GM23338 (cell line): Measurements from ENCODE around the gene TGFB3. TPM values are rescaled to one million over a fixed set of nuclear protein-coding genes. Genes with fewer than 3 reads are reported as not detected.

ENCODE experiments used
- ATAC-seq: fragments of 200-7000 bp; cut with Tn5 transposase; 3 replicates; pipeline ENCODE4 v1.9.1; 2020
- DNase-seq: peaks from one replicate; pipeline ENCODE4 v3.0.0-alpha.2; 2015; ENCODE audit warnings: low spot score
- H2AFZ ChIP-seq: fragments of 200-600 bp; sonication (generic); 2 replicates; pipeline ENCODE4 v1.8.0; 2016; ENCODE audit warnings: antibody characterized with exemption, mild to moderate bottlenecking, moderate library complexity
- H3F3A ChIP-seq: fragments of 200-600 bp; sonication (generic); replicated peaks from 2 replicates; pipeline ENCODE4 v1.8.0; 2017; ENCODE audit warnings: antibody characterized with exemption, mixed run types, low read depth
- H3K27ac ChIP-seq: fragments of 200-600 bp; sonication (generic); 2 replicates; pipeline ENCODE4 v1.6.1; 2016; ENCODE audit warnings: low read depth
- H3K27me3 ChIP-seq: fragments of 200-600 bp; sonication (generic); 2 replicates; pipeline ENCODE4 v1.8.0; 2016; ENCODE audit warnings: mild to moderate bottlenecking, mixed run types, moderate library complexity; ENCODE audit not compliant: insufficient read depth
- H3K36me3 ChIP-seq: fragments of 200-600 bp; sonication (generic); 2 replicates; pipeline ENCODE4 v1.8.0; 2016; ENCODE audit warnings: mild to moderate bottlenecking; ENCODE audit not compliant: insufficient read depth
- H3K4me1 ChIP-seq: fragments of 200-600 bp; sonication (generic); 2 replicates; pipeline ENCODE4 v1.8.0; 2016; ENCODE audit warnings: mild to moderate bottlenecking, moderate library complexity; ENCODE audit not compliant: insufficient read depth
- H3K4me2 ChIP-seq: fragments of 200-600 bp; sonication (generic); 2 replicates; pipeline ENCODE4 v1.7.1; 2017; ENCODE audit warnings: mixed run types
- H3K4me3 ChIP-seq: fragments of 200-600 bp; sonication (generic); 2 replicates; pipeline ENCODE4 v1.6.1; 2016; ENCODE audit warnings: mixed run types
- H3K79me2 ChIP-seq: fragments of 200-600 bp; sonication (generic); replicated peaks from 2 replicates; pipeline ENCODE4 v1.8.0; 2017; ENCODE audit warnings: mild to moderate bottlenecking; ENCODE audit not compliant: insufficient read depth
- H3K9me2 ChIP-seq: fragments of 200-600 bp; sonication (generic); 2 replicates; pipeline ENCODE4 v1.8.0; 2017; ENCODE audit not compliant: insufficient read depth
- H4K20me1 ChIP-seq: fragments of 200-600 bp; sonication (generic); replicated peaks from 2 replicates; pipeline ENCODE4 v1.8.0; 2017; ENCODE audit warnings: mild to moderate bottlenecking; ENCODE audit not compliant: insufficient read depth
- H3K27ac Mint-ChIP-seq: 2 replicates; pipeline ENCODE4 v1.8.0; 2020; ENCODE audit warnings: inconsistent platforms, mild to moderate bottlenecking, moderate library complexity, mixed read lengths
- H3K27me3 Mint-ChIP-seq: 3 replicates; pipeline ENCODE4 v1.8.0; 2022; ENCODE audit warnings: low read depth, mild to moderate bottlenecking, moderate library complexity, mixed read lengths, inconsistent platforms; ENCODE audit not compliant: insufficient read depth, poor library complexity
- H3K36me3 Mint-ChIP-seq: 3 replicates; pipeline ENCODE4 v1.8.0; 2021; ENCODE audit warnings: low read depth, mild to moderate bottlenecking, inconsistent platforms, moderate library complexity, mixed read lengths
- H3K4me1 Mint-ChIP-seq: 3 replicates; pipeline ENCODE4 v1.8.0; 2020; ENCODE audit warnings: mild to moderate bottlenecking, inconsistent platforms, mixed read lengths
- H3K4me3 Mint-ChIP-seq: 3 replicates; pipeline ENCODE4 v1.8.0; 2021; ENCODE audit warnings: moderate library complexity, mild to moderate bottlenecking, inconsistent platforms, mixed read lengths
- H3K9me3 Mint-ChIP-seq: 3 replicates; pipeline ENCODE4 v1.8.0; 2020; ENCODE audit warnings: moderate library complexity, mild to moderate bottlenecking, inconsistent platforms, mixed read lengths
- EZH2 ChIP-seq: fragments of 200-600 bp; sonication (generic); IDR thresholded peaks from one replicate; pipeline ENCODE4 v1.8.0; 2017; ENCODE audit warnings: antibody characterized with exemption, mild to moderate bottlenecking, low read depth; ENCODE audit not compliant: unreplicated experiment
- EZH2phosphoT487 ChIP-seq: fragments of 200-600 bp; sonication (generic); IDR thresholded peaks from one replicate; pipeline ENCODE4 v1.8.1; 2018; ENCODE audit warnings: antibody characterized with exemption; ENCODE audit not compliant: unreplicated experiment
- JUNB ChIP-seq: IDR thresholded peaks from one replicate; pipeline ENCODE4 v1.6.1; 2016; ENCODE audit warnings: antibody characterized with exemption; ENCODE audit not compliant: unreplicated experiment
- POLR2AphosphoS5 ChIP-seq: IDR thresholded peaks from 2 replicates; pipeline ENCODE4 v1.6.1; 2016; ENCODE audit warnings: antibody characterized with exemption, low read depth
- STAT1 ChIP-seq: IDR thresholded peaks from one replicate; pipeline ENCODE4 v1.6.1; 2016; ENCODE audit warnings: antibody characterized with exemption; ENCODE audit not compliant: unreplicated experiment
- polyA plus RNA-seq: library from polyadenylated mRNA; unstranded; fragments of >200 nt; fragmentation: Nextera tagmentation; extraction: Ambion mirVana; gene quantifications from 2 replicates; pipeline ENCODE4 v1.2.1, GENCODE V29; 2016
- total RNA-seq: library from RNA; depleted of rRNA; stranded (reverse); fragments of >200 nt; shearing (Covaris generic); gene quantifications from 2 replicates; pipeline ENCODE4 v1.2.3, GENCODE V29; 2014
- TF ChIP-seq, protein P1 (sequence below): IDR thresholded peaks from one replicate; pipeline ENCODE4 v1.6.1; 2018; ENCODE audit warnings: antibody characterized with exemption; ENCODE audit not compliant: unreplicated experiment
- TF ChIP-seq, protein P2 (sequence below), 2 experiments: fragments of 200-600 bp in 1 of 2; sonication (generic) in 1 of 2; conservative IDR thresholded peaks; 2 replicates each; pipeline versions ENCODE4 v1.5.1 to v1.6.1; 2016 to 2017; ENCODE audit warnings: antibody characterized with exemption in 2 of 2, low read depth in 2 of 2, mild to moderate bottlenecking in 2 of 2, moderate library complexity in 1 of 2
- TF ChIP-seq, protein P3 (sequence below): fragments of 250-450 bp; sonication (Bioruptor Pico); IDR thresholded peaks from 2 replicates; pipeline ENCODE4 v1.5.0; 2020; ENCODE audit warnings: mild to moderate bottlenecking, moderate library complexity

TGFB3 gene
- total and polyA plus RNA-seq, 2 experiments from 2014 or later = 0.17 to 0.87 TPM

DNA sequence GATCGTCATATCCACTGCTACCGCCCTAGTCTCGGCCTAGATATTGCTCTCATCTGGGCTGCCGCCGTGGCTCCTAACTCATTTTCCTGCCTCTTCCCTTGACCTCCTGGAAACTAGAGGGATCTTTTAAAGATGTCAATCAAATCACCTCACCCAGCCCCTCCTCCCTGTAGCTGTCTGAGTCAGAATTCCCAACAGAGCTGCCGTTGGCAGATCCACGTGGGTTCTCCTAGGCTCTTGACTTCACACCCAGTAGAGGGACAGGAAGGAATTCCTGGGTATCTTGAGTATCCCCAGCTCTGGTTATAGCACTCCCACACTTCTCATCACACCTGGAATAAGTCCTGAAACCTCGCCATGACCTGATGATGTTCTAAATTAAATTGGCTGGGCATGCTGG lies 11.9 kb downstream of the TGFB3 start:
- Histone ChIP-seq H3K79me2 (no peaks in the 10 kb centered on the region), H4K20me1 (no peaks in the 10 kb centered on the region), H3K4me2 (no peak overlapping the region), H3K9me2 (no peaks in the 10 kb centered on the region), H2AFZ (no peak overlapping the region), H3F3A (no peaks in the 10 kb centered on the region), H3K36me3 (no peaks in the 10 kb centered on the region), H3K27me3 (no peaks in the 10 kb centered on the region), H3K27ac (no peak overlapping the region), H3K4me3 (no peak overlapping the region), H3K4me1 (peaks cover 10% of the 10 kb centered on the region)
- ATAC-seq = no peak
- no peak overlapping the region for H3K4me3 Mint-ChIP-seq
- peaks cover 3% of the 10 kb centered on the region for H3K27me3 Mint-ChIP-seq
- DNase-seq = no peak
- TF ChIP-seq, protein P1, sequence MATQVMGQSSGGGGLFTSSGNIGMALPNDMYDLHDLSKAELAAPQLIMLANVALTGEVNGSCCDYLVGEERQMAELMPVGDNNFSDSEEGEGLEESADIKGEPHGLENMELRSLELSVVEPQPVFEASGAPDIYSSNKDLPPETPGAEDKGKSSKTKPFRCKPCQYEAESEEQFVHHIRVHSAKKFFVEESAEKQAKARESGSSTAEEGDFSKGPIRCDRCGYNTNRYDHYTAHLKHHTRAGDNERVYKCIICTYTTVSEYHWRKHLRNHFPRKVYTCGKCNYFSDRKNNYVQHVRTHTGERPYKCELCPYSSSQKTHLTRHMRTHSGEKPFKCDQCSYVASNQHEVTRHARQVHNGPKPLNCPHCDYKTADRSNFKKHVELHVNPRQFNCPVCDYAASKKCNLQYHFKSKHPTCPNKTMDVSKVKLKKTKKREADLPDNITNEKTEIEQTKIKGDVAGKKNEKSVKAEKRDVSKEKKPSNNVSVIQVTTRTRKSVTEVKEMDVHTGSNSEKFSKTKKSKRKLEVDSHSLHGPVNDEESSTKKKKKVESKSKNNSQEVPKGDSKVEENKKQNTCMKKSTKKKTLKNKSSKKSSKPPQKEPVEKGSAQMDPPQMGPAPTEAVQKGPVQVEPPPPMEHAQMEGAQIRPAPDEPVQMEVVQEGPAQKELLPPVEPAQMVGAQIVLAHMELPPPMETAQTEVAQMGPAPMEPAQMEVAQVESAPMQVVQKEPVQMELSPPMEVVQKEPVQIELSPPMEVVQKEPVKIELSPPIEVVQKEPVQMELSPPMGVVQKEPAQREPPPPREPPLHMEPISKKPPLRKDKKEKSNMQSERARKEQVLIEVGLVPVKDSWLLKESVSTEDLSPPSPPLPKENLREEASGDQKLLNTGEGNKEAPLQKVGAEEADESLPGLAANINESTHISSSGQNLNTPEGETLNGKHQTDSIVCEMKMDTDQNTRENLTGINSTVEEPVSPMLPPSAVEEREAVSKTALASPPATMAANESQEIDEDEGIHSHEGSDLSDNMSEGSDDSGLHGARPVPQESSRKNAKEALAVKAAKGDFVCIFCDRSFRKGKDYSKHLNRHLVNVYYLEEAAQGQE = no peak
- TF ChIP-seq EZH2 = no peak
- TF ChIP-seq, protein P2, sequence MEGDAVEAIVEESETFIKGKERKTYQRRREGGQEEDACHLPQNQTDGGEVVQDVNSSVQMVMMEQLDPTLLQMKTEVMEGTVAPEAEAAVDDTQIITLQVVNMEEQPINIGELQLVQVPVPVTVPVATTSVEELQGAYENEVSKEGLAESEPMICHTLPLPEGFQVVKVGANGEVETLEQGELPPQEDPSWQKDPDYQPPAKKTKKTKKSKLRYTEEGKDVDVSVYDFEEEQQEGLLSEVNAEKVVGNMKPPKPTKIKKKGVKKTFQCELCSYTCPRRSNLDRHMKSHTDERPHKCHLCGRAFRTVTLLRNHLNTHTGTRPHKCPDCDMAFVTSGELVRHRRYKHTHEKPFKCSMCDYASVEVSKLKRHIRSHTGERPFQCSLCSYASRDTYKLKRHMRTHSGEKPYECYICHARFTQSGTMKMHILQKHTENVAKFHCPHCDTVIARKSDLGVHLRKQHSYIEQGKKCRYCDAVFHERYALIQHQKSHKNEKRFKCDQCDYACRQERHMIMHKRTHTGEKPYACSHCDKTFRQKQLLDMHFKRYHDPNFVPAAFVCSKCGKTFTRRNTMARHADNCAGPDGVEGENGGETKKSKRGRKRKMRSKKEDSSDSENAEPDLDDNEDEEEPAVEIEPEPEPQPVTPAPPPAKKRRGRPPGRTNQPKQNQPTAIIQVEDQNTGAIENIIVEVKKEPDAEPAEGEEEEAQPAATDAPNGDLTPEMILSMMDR (conservative IDR thresholded peaks at IDR 0.05; ENCODE audit: low read depth in 2 of 2) = no peak
- TF ChIP-seq STAT1 = no peak
- TF ChIP-seq JUNB = no peak
- H3K27ac Mint-ChIP-seq = no peak overlapping the region
- no peaks in the 10 kb centered on the region for H3K9me3 Mint-ChIP-seq
- H3K4me1 Mint-ChIP-seq = peaks cover 17% of the 10 kb centered on the region
- no peaks in the 10 kb centered on the region for H3K36me3 Mint-ChIP-seq

DNA sequence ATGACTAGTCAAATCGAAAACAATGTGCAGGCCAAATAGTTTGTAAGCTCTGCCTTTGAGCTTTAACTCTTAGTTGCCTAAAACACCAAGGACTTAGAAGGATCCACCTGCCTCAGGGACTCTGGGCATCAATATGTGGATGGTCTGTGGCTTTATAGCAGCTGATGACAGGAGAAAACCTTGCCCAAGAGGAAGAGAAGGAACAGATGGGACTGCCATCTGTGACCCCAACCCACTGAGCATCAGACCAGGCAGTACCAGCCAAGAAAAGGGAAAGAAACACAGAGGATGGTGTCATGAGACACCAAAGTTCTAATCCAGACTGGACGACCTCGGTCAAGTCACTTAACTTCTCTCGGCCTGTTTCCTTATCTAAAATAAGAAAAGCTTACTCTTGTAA lies 12.7 kb downstream of the TGFB3 start:
- no peak overlapping the region for H3K4me3 Mint-ChIP-seq
- Histone ChIP-seq H3K9me2 (no peaks in the 10 kb centered on the region), H4K20me1 (no peaks in the 10 kb centered on the region), H3K4me1 (peaks cover 10% of the 10 kb centered on the region), H3K27me3 (no peaks in the 10 kb centered on the region), H3K4me2 (no peak overlapping the region), H3F3A (no peaks in the 10 kb centered on the region), H3K36me3 (no peaks in the 10 kb centered on the region), H3K4me3 (no peak overlapping the region), H3K79me2 (no peaks in the 10 kb centered on the region), H3K27ac (no peak overlapping the region), H2AFZ (no peak overlapping the region)
- ATAC-seq (no peak), DNase-seq (no peak)
- peaks cover 3% of the 10 kb centered on the region for H3K27me3 Mint-ChIP-seq
- H3K9me3 Mint-ChIP-seq = no peaks in the 10 kb centered on the region
- H3K36me3 Mint-ChIP-seq = no peaks in the 10 kb centered on the region
- H3K27ac Mint-ChIP-seq = no peak overlapping the region
- H3K4me1 Mint-ChIP-seq = peaks cover 17% of the 10 kb centered on the region
- TF ChIP-seq STAT1 = no peak
- TF ChIP-seq, protein P3, sequence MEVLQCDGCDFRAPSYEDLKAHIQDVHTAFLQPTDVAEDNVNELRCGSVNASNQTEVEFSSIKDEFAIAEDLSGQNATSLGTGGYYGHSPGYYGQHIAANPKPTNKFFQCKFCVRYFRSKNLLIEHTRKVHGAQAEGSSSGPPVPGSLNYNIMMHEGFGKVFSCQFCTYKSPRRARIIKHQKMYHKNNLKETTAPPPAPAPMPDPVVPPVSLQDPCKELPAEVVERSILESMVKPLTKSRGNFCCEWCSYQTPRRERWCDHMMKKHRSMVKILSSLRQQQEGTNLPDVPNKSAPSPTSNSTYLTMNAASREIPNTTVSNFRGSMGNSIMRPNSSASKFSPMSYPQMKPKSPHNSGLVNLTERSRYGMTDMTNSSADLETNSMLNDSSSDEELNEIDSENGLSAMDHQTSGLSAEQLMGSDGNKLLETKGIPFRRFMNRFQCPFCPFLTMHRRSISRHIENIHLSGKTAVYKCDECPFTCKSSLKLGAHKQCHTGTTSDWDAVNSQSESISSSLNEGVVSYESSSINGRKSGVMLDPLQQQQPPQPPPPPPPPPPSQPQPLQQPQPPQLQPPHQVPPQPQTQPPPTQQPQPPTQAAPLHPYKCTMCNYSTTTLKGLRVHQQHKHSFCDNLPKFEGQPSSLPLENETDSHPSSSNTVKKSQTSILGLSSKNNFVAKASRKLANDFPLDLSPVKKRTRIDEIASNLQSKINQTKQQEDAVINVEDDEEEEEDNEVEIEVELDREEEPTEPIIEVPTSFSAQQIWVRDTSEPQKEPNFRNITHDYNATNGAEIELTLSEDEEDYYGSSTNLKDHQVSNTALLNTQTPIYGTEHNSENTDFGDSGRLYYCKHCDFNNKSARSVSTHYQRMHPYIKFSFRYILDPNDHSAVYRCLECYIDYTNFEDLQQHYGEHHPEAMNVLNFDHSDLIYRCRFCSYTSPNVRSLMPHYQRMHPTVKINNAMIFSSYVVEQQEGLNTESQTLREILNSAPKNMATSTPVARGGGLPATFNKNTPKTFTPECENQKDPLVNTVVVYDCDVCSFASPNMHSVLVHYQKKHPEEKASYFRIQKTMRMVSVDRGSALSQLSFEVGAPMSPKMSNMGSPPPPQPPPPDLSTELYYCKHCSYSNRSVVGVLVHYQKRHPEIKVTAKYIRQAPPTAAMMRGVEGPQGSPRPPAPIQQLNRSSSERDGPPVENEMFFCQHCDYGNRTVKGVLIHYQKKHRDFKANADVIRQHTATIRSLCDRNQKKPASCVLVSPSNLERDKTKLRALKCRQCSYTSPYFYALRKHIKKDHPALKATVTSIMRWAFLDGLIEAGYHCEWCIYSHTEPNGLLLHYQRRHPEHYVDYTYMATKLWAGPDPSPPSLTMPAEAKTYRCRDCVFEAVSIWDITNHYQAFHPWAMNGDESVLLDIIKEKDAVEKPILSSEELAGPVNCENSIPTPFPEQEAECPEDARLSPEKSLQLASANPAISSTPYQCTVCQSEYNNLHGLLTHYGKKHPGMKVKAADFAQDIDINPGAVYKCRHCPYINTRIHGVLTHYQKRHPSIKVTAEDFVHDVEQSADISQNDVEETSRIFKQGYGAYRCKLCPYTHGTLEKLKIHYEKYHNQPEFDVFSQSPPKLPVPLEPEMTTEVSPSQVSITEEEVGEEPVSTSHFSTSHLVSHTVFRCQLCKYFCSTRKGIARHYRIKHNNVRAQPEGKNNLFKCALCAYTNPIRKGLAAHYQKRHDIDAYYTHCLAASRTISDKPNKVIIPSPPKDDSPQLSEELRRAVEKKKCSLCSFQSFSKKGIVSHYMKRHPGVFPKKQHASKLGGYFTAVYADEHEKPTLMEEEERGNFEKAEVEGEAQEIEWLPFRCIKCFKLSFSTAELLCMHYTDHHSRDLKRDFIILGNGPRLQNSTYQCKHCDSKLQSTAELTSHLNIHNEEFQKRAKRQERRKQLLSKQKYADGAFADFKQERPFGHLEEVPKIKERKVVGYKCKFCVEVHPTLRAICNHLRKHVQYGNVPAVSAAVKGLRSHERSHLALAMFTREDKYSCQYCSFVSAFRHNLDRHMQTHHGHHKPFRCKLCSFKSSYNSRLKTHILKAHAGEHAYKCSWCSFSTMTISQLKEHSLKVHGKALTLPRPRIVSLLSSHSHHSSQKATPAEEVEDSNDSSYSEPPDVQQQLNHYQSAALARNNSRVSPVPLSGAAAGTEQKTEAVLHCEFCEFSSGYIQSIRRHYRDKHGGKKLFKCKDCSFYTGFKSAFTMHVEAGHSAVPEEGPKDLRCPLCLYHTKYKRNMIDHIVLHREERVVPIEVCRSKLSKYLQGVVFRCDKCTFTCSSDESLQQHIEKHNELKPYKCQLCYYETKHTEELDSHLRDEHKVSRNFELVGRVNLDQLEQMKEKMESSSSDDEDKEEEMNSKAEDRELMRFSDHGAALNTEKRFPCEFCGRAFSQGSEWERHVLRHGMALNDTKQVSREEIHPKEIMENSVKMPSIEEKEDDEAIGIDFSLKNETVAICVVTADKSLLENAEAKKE (CRISPR knock-in tag) = no peak
- no peak for TF ChIP-seq JUNB
- TF ChIP-seq, protein P2 (conservative IDR thresholded peaks at IDR 0.05; ENCODE audit: low read depth in 2 of 2) = no peak
- TF ChIP-seq EZH2phosphoT487 = no peak
- TF ChIP-seq POLR2AphosphoS5 = no peak
